ENCODE measurements around the gene NEIL1.
"Not testable (repeated sequence)": the region's sequence is repeated elsewhere in the genome, so short reads cannot be mapped to it uniquely, and the experiment has no call there.

The NEIL1 gene

DNA sequence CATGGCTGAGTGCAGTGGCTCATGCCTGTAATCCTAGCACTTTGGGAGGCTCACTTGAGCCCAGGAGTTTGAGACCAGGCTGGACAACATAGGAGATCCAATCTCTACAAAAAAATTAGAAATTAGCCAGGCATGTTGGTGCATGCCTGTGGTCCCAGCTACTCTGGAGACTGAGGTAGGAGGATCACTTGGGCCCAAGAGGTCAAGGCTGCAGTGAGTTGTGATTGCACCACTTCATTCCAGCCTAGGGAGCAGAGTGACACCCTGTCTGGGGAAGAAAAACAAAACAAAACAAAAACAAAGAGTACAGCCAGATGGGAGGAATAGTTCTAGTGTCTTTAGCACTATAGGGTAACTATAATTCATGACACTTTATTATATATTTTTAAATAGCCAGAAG lies 37.1 kb upstream of the NEIL1 start:
- DNase-seq (ENCODE audit: low read depth in 2 of 2) = peak; percentile 10 to 54
- TF ChIP-seq CTCF (IDR thresholded peaks at IDR 0.05; ENCODE audit: low read depth, low read length) = no peak
- H3K4me3 ChIP-seq (replicated peaks in 1 of 2; ENCODE audit: low read depth in 2 of 2, low read length in 2 of 2) = no peak overlapping the region

DNA sequence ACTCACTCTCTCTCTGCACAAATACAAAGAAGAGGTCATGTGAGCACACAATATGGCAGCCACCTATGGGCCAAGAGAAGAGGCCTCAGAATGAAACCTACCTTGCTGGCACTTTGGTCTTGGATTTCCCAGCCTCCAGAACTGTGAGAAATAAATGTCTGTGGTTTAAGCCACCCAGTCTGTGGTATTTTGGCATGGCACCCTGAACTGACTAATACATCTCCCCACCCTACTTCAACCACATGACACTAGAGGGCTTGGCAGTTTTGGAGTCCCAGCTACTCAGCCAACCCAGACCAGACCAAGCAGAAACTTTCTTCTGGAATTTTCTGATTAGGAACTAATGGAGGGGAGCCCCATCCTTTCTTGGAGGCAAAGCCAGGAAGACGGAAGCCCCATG lies 34.3 kb upstream of the NEIL1 start:
- DNase-seq (ENCODE audit: low read depth in 2 of 2) = peak; percentile 45 to 56

DNA sequence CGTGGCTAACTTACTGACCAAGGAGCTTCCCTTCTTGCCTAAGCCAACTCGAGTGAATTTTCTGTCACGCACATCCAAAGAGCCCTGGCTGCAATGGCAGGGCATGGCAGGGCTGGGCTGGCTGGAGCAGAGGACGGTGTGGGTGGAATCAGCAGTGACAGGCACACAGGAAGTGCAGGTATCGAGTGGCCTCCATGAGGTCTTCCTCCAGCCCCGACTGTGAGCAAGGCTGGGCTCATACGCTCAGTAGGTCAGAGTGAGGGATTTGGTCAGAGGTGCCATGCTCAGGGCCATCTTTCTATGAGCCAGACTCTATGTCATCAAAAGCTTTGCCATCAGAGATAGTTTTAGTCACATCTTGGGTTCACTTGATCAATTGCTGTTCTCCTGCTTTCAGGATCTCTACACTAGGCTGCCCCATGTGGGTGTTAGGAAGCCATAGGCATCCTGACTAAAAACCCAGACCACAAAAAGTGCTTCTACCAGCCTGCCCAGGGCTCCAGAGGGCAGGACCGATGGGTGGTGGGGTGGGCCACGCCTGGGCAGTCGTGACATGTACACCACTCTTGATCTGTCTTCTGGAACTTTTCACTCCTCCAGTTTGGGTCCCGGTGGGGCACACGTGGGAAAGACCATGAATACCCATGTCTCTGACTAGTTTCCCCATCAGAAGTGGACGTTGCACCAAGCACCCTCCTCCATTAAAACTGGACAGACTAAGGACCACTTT lies 33.6 kb upstream of the NEIL1 start:
- no peak overlapping the region for H3K4me3 ChIP-seq (replicated peaks in 1 of 2; ENCODE audit: low read depth in 2 of 2, low read length in 2 of 2)
- no peak for TF ChIP-seq CTCF (IDR thresholded peaks at IDR 0.05; ENCODE audit: low read depth, low read length)
- DNase-seq (ENCODE audit: low read depth in 2 of 2) = no peak

More for the DNA sequence above, 34.3 kb upstream of the NEIL1 start:
- not testable (repeated sequence) for H3K4me3 ChIP-seq (replicated peaks in 1 of 2; ENCODE audit: low read depth in 2 of 2, low read length in 2 of 2)

GRCh38 chr15:75314552-75315290 lies 32.1 kb upstream of the NEIL1 start:
- DNase-seq (ENCODE audit: low read depth in 2 of 2) = no peak
- TF ChIP-seq CTCF (IDR thresholded peaks at IDR 0.05; ENCODE audit: low read depth, low read length) = no peak
- no peak overlapping the region for H3K4me3 ChIP-seq (replicated peaks in 1 of 2; ENCODE audit: low read depth in 2 of 2, low read length in 2 of 2)

GRCh38 chr15:75319231-75319897 lies 27.5 kb upstream of the NEIL1 start:
- H3K4me3 ChIP-seq (replicated peaks in 1 of 2; ENCODE audit: low read depth in 2 of 2, low read length in 2 of 2) = not testable (repeated sequence)
- peak; percentile 9 to 17 for DNase-seq (ENCODE audit: low read depth in 2 of 2)

DNA sequence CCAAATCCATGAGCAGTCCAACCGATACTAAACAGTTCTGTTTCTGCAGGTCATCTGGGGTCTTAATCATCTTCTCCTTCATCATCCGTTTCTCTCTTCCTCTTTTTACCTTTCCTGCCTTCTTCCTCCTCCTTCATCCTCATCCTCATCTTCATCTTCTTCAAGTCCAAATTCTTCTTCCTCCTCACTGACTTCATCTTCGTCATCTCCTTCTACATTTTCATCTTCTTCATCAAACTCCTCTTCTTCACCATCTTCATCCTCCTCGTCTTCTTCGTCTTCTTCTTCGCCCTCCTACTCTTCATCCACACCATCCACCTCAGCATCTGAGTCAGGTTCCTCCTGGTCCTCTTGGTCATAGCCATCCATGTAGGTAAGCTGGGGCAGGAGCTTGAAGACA lies 25.1 kb upstream of the NEIL1 start:
- H3K4me3 ChIP-seq (replicated peaks in 1 of 2; ENCODE audit: low read depth in 2 of 2, low read length in 2 of 2) = no peak overlapping the region
- DNase-seq (ENCODE audit: low read depth in 2 of 2) = no peak
- no peak for TF ChIP-seq CTCF (IDR thresholded peaks at IDR 0.05; ENCODE audit: low read depth, low read length)

DNA sequence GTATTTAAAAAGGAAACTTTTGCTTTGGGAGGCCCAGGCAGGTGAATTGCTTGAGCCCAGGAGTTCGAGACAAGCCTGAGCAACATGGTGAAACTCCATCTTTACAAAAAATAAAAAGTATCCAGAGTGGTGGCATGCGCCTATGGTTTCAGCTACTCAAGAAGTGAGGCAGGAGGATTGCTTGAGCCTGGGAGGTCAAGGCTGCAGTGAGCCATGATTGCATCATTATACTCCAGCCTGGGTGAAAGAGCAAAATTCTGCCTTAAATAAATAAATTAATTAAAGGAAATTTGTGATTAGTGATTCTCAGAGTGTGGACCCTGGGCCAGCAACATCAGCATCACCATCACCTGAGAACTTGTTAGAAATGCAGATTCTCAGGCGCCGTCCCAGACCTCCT lies 20.9 kb upstream of the NEIL1 start:
- TF ChIP-seq CTCF (IDR thresholded peaks at IDR 0.05; ENCODE audit: low read depth, low read length) = no peak
- no peak overlapping the region for H3K4me3 ChIP-seq (replicated peaks in 1 of 2; ENCODE audit: low read depth in 2 of 2, low read length in 2 of 2)
- DNase-seq (ENCODE audit: low read depth in 2 of 2) = no peak
